ENCODE data around the gene CCL8.

CCL8 gene

GRCh38 chr17:34352191-34352590, 33.0 kb downstream of the CCL8 start:
- in situ Hi-C loops (cut with HindIII; ENCODE audit: low sequenced_read_pairs) = loop anchor here (25.0 kb wide), 1 partner anchor 165 kb away; no protein-coding TSS in a partner anchor

GRCh38 chr17:34354637-34355036, 35.4 kb downstream of the CCL8 start:
- H3K4me3 ChIP-seq (ENCODE audit: low read depth, low read length) = no peak overlapping the region
- DNase-seq (ENCODE audit: low read depth, low spot score) = no peak
- TF ChIP-seq CTCF (IDR thresholded peaks at IDR 0.05; ENCODE audit: low read depth, low read length) = no peak
- in situ Hi-C loops (cut with HindIII; ENCODE audit: low sequenced_read_pairs) = loop anchor here (25.0 kb wide), 1 partner anchor 167 kb away; no protein-coding TSS in a partner anchor

More at GRCh38 chr17:34352191-34352590, 33.0 kb downstream of the CCL8 start:
- H3K4me3 ChIP-seq (ENCODE audit: low read depth, low read length) = no peak overlapping the region
- no peak for TF ChIP-seq CTCF (IDR thresholded peaks at IDR 0.05; ENCODE audit: low read depth, low read length)
- no peak for DNase-seq (ENCODE audit: low read depth, low spot score)

GRCh38 chr17:34356194-34356593, 37.0 kb downstream of the CCL8 start, which contains the start of gene CCL13:
TSS of gene CCL13 (plus strand) at chr17:34356480. CDS start at chr17:34356527, 47 bp downstream.
- no peak for TF ChIP-seq CTCF (IDR thresholded peaks at IDR 0.05; ENCODE audit: low read depth, low read length)
- in situ Hi-C loops (cut with HindIII; ENCODE audit: low sequenced_read_pairs) = loop anchor here (25.0 kb wide), 1 partner anchor 169 kb away; no protein-coding TSS in a partner anchor
- H3K4me3 ChIP-seq (ENCODE audit: low read depth, low read length) = no peak within 1 kb of the TSS
- DNase-seq (ENCODE audit: low read depth, low spot score) = no peak

GRCh38 chr17:34357398-34357797, 38.2 kb downstream of the CCL8 start:
- in situ Hi-C loops (cut with HindIII; ENCODE audit: low sequenced_read_pairs) = loop anchor here (25.0 kb wide), 1 partner anchor 170 kb away; no protein-coding TSS in a partner anchor
- H3K4me3 ChIP-seq (ENCODE audit: low read depth, low read length) = no peak overlapping the region
- TF ChIP-seq CTCF (IDR thresholded peaks at IDR 0.05; ENCODE audit: low read depth, low read length) = no peak
- DNase-seq (ENCODE audit: low read depth, low spot score) = no peak

GRCh38 chr17:34358631-34359030, 39.4 kb downstream of the CCL8 start:
- no peak for TF ChIP-seq CTCF (IDR thresholded peaks at IDR 0.05; ENCODE audit: low read depth, low read length)
- DNase-seq (ENCODE audit: low read depth, low spot score) = no peak
- H3K4me3 ChIP-seq (ENCODE audit: low read depth, low read length) = no peak overlapping the region
- in situ Hi-C loops (cut with HindIII; ENCODE audit: low sequenced_read_pairs) = loop anchor here (25.0 kb wide), 1 partner anchor 171 kb away; no protein-coding TSS in a partner anchor

- no peak for TF ChIP-seq CTCF (IDR thresholded peaks at IDR 0.05; ENCODE audit: low read depth, low read length)
- in situ Hi-C loops (cut with HindIII; ENCODE audit: low sequenced_read_pairs) = loop anchor here (25.0 kb wide), 1 partner anchor 173 kb away; no protein-coding TSS in a partner anchor
- DNase-seq (ENCODE audit: low read depth, low spot score) = no peak
- H3K4me3 ChIP-seq (ENCODE audit: low read depth, low read length) = no peak overlapping the region
Measured at GRCh38 chr17:34360601-34361270, 41.5 kb downstream of the CCL8 start.

Measured in astrocyte of the spinal cord (primary cell).